ENCODE results near the gene COQ10A.

DNA sequence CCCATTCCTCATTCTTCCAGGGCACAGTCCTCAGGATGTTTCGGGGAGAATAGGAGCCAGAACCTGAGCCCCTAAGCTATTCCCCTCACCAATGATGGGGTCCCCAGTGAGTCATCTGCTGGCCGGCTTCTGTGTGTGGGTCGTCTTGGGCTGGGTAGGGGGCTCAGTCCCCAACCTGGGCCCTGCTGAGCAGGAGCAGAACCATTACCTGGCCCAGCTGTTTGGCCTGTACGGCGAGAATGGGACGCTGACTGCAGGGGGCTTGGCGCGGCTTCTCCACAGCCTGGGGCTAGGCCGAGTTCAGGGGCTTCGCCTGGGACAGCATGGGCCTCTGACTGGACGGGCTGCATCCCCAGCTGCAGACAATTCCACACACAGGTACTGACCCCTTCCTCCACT lies 35.6 kb upstream of the COQ10A start:
- TF ChIP-seq CC2D1A (CRISPR knock-in tag; IDR thresholded peaks at IDR 0.05) (no peak), TRIM22 (IDR thresholded peaks at IDR 0.05) (no peak), ZNF512 (CRISPR knock-in tag; IDR thresholded peaks at IDR 0.05) (no peak), ATF2 (CRISPR knock-in tag; IDR thresholded peaks at IDR 0.05) (no peak), ZNF350 (CRISPR knock-in tag; IDR thresholded peaks at IDR 0.05; ENCODE audit: borderline replicate concordance, low read depth) (no peak), CTCF (CRISPR knock-in tag; IDR thresholded peaks at IDR 0.05) (no peak), TAF1 (CRISPR knock-in tag; IDR thresholded peaks at IDR 0.05) (no peak), EZH2 (conservative IDR thresholded peaks at IDR 0.05; ENCODE audit: low read depth, low read length) (no peak), JDP2 (CRISPR knock-in tag; IDR thresholded peaks at IDR 0.05; ENCODE audit: borderline replicate concordance) (no peak), ZNF737 (CRISPR knock-in tag; IDR thresholded peaks at IDR 0.05; ENCODE audit: borderline replicate concordance) (no peak)

Measured in HepG2 (cell line).